Smooth muscle cell (in vitro differentiated cells): ENCODE data around the gene PLCD4. TPM values are rescaled to one million over a fixed set of nuclear protein-coding genes. Genes with fewer than 3 reads are reported as not detected.

Source experiments
- DNase-seq: peaks from one replicate; lab custom pipeline; 2025; ENCODE audit not compliant: unreplicated experiment; lab: John Stamatoyannopoulos, UW
- H2AFZ ChIP-seq: fragments of 200-600 bp; sonication (generic); 2 replicates; pipeline ENCODE4 v1.6.0; 2016; ENCODE audit warnings: antibody characterized with exemption, low read depth, mild to moderate bottlenecking
- H3F3A ChIP-seq: fragments of 200-600 bp; sonication (generic); 2 replicates; pipeline ENCODE4 v1.6.0; 2017; ENCODE audit warnings: antibody characterized with exemption, low read depth
- H3K27ac ChIP-seq: fragments of 200-600 bp; sonication (generic); 2 replicates; pipeline ENCODE4 v1.5.1; 2016; ENCODE audit warnings: low read depth, mild to moderate bottlenecking
- H3K27me3 ChIP-seq: fragments of 200-600 bp; sonication (generic); 2 replicates; pipeline ENCODE4 v1.6.1; 2016; ENCODE audit warnings: low read depth, mild to moderate bottlenecking
- H3K36me3 ChIP-seq: fragments of 200-600 bp; sonication (generic); 2 replicates; pipeline ENCODE4 v1.5.1; 2016; ENCODE audit warnings: low read depth
- H3K4me1 ChIP-seq: fragments of 200-600 bp; sonication (generic); 2 replicates; pipeline ENCODE4 v1.5.1; 2016; ENCODE audit warnings: low read depth
- H3K4me2 ChIP-seq: fragments of 200-600 bp; sonication (generic); 2 replicates; pipeline ENCODE4 v1.6.0; 2016; ENCODE audit warnings: mild to moderate bottlenecking
- H3K4me3 ChIP-seq: fragments of 200-600 bp; sonication (generic); 2 replicates; pipeline ENCODE4 v1.5.1; 2016; ENCODE audit warnings: mild to moderate bottlenecking
- H3K79me2 ChIP-seq: fragments of 200-600 bp; sonication (generic); 2 replicates; pipeline ENCODE4 v1.6.0; 2016; ENCODE audit warnings: low read depth, mild to moderate bottlenecking
- H3K9ac ChIP-seq: fragments of 200-600 bp; sonication (generic); 2 replicates; pipeline ENCODE4 v1.6.0; 2016; ENCODE audit warnings: low read depth
- H3K9me3 ChIP-seq: fragments of 200-600 bp; sonication (generic); replicated peaks from 2 replicates; pipeline ENCODE4 v1.5.1; 2016; ENCODE audit warnings: low read depth
- H4K20me1 ChIP-seq: fragments of 200-600 bp; sonication (generic); 2 replicates; pipeline ENCODE4 v1.6.0; 2016; ENCODE audit warnings: low read depth
- WGBS: methylation state at CpG from one replicate; pipeline ENCODE4 v1.1.7; 2016; ENCODE audit warnings: low lambda C conversion rate; 5-methylcytosine and 5-hydroxymethylcytosine counted together
- polyA plus RNA-seq: library from polyadenylated mRNA; unstranded; fragments of >200 nt; fragmentation: Nextera tagmentation; extraction: Ambion mirVana; gene quantifications from 2 replicates; pipeline ENCODE4 v1.2.1, GENCODE V29; 2016
- total RNA-seq: library from RNA; depleted of rRNA; stranded (reverse); fragments of >200 nt; gene quantifications from 2 replicates; pipeline ENCODE4 v1.2.3, GENCODE V29; 2014
- TF ChIP-seq, protein P1 (sequence below): fragments of 200-600 bp; sonication (generic); IDR thresholded peaks from 2 replicates; pipeline ENCODE4 v1.5.1; 2017; ENCODE audit warnings: borderline replicate concordance, mild to moderate bottlenecking, antibody characterized with exemption; ENCODE audit not compliant: insufficient read depth, poor library complexity, severe bottlenecking

PLCD4 gene
- total and polyA plus RNA-seq, 2 experiments from 2014 or later = 0.18 to 0.63 TPM

- Histone ChIP-seq H3K4me1 (no peaks in the 10 kb centered on the region), H3K9ac (no peak overlapping the region), H4K20me1 (no peaks in the 10 kb centered on the region), H3K27me3 (no peaks in the 10 kb centered on the region), H3K36me3 (peaks cover 5% of the 10 kb centered on the region), H3F3A (no peaks in the 10 kb centered on the region), H2AFZ (no peak overlapping the region), H3K79me2 (no peaks in the 10 kb centered on the region), H3K4me2 (no peak overlapping the region), H3K4me3 (no peak overlapping the region), H3K9me3 (no peaks in the 10 kb centered on the region), H3K27ac (no peak overlapping the region)
- no peak for DNase-seq
- TF ChIP-seq, protein P1, sequence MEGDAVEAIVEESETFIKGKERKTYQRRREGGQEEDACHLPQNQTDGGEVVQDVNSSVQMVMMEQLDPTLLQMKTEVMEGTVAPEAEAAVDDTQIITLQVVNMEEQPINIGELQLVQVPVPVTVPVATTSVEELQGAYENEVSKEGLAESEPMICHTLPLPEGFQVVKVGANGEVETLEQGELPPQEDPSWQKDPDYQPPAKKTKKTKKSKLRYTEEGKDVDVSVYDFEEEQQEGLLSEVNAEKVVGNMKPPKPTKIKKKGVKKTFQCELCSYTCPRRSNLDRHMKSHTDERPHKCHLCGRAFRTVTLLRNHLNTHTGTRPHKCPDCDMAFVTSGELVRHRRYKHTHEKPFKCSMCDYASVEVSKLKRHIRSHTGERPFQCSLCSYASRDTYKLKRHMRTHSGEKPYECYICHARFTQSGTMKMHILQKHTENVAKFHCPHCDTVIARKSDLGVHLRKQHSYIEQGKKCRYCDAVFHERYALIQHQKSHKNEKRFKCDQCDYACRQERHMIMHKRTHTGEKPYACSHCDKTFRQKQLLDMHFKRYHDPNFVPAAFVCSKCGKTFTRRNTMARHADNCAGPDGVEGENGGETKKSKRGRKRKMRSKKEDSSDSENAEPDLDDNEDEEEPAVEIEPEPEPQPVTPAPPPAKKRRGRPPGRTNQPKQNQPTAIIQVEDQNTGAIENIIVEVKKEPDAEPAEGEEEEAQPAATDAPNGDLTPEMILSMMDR = no peak
- 89% methylated on average over 4 of the region's 4 CpGs for WGBS
These were observed 24.1 kb downstream of the PLCD4 start for GRCh38 chr2:218631837-218632236.

DNA sequence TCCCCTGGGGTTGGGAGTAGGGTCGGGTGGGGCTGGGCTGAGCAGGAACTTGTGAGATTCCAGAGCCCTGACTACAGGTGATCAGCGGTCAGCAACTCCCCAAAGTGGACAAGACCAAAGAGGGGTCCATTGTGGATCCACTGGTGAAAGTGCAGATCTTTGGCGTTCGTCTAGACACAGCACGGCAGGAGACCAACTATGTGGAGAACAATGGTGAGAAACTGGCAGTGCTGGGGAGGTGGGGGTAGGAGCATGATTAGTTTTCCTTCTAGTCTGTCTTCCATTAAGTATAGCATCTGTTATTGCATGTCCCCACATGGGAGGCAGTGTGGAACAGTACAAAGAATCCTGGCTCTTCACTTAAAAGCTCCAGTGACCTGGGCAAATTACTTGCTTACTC lies 28.0 kb downstream of the PLCD4 start:
- no peak for DNase-seq
- H3K9me3 ChIP-seq = no peaks in the 10 kb centered on the region
- H3K9ac ChIP-seq = no peak overlapping the region
- no peaks in the 10 kb centered on the region for H3F3A ChIP-seq
- no peak overlapping the region for H2AFZ ChIP-seq
- TF ChIP-seq, protein P1 = no peak
- no peaks in the 10 kb centered on the region for H3K27me3 ChIP-seq
- no peaks in the 10 kb centered on the region for H3K4me1 ChIP-seq
- no peaks in the 10 kb centered on the region for H4K20me1 ChIP-seq
- 97% methylated on average over 5 of the region's 5 CpGs for WGBS
- no peak overlapping the region for H3K4me3 ChIP-seq
- H3K4me2 ChIP-seq = no peak overlapping the region
- no peak overlapping the region for H3K27ac ChIP-seq
- H3K36me3 ChIP-seq = peaks cover 5% of the 10 kb centered on the region
- no peaks in the 10 kb centered on the region for H3K79me2 ChIP-seq

DNA sequence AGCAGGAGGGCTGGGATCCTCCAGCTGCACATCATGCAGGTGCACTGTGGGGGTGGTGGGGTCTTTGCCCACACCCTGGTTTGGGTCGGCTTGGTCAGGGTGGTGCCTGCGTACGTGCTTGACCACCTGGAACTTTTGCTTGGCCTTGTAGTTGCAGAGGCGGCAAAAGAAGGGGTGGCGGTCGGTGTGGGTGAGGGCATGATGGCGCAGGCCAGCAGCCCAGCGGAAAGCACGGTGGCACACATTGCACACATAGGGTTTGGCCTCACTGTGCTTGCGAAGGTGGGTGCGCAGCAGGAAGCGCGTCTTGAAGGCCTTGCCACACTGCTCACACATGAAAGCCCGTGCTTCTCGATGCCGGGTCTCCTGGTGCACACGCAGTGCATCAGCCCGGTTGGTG lies 30.7 kb downstream of the PLCD4 start:
- no peaks in the 10 kb centered on the region for H3K79me2 ChIP-seq
- H3K27ac ChIP-seq = no peak overlapping the region
- no peak overlapping the region for H3K9ac ChIP-seq
- TF ChIP-seq, protein P1 = no peak
- H3K9me3 ChIP-seq = no peaks in the 10 kb centered on the region
- no peak overlapping the region for H3K4me3 ChIP-seq
- no peaks in the 10 kb centered on the region for H3K4me1 ChIP-seq
- no peaks in the 10 kb centered on the region for H3F3A ChIP-seq
- no peak for DNase-seq
- peaks cover 5% of the 10 kb centered on the region for H3K36me3 ChIP-seq
- H3K27me3 ChIP-seq = no peaks in the 10 kb centered on the region
- H3K4me2 ChIP-seq = no peak overlapping the region
- no peaks in the 10 kb centered on the region for H4K20me1 ChIP-seq
- no peak overlapping the region for H2AFZ ChIP-seq
- 98% methylated on average over 17 of the region's 18 CpGs for WGBS

- WGBS = 97% methylated on average over 18 of the region's 18 CpGs
- no peak for DNase-seq
- Histone ChIP-seq H3K27ac (no peak overlapping the region), H4K20me1 (no peaks in the 10 kb centered on the region), H3K9ac (no peak overlapping the region), H3K27me3 (no peaks in the 10 kb centered on the region), H3K9me3 (no peaks in the 10 kb centered on the region), H2AFZ (no peak overlapping the region), H3F3A (no peaks in the 10 kb centered on the region), H3K4me2 (no peak overlapping the region), H3K36me3 (no peaks in the 10 kb centered on the region), H3K79me2 (no peaks in the 10 kb centered on the region), H3K4me1 (no peaks in the 10 kb centered on the region), H3K4me3 (no peak overlapping the region)
- TF ChIP-seq, protein P1 = no peak
These were observed 34.5 kb downstream of the PLCD4 start for GRCh38 chr2:218642121-218642656.
